ENCODE measurements around the gene DGUOK. TPM values are rescaled to one million over a fixed set of nuclear protein-coding genes. Genes with fewer than 3 reads are reported as not detected.
"Not testable (repeated sequence)": the region's sequence is repeated elsewhere in the genome, so short reads cannot be mapped to it uniquely, and the experiment has no call there.

The DGUOK gene
- total RNA-seq, 1 donor from 2014 or later, result 79.7 TPM

DNA sequence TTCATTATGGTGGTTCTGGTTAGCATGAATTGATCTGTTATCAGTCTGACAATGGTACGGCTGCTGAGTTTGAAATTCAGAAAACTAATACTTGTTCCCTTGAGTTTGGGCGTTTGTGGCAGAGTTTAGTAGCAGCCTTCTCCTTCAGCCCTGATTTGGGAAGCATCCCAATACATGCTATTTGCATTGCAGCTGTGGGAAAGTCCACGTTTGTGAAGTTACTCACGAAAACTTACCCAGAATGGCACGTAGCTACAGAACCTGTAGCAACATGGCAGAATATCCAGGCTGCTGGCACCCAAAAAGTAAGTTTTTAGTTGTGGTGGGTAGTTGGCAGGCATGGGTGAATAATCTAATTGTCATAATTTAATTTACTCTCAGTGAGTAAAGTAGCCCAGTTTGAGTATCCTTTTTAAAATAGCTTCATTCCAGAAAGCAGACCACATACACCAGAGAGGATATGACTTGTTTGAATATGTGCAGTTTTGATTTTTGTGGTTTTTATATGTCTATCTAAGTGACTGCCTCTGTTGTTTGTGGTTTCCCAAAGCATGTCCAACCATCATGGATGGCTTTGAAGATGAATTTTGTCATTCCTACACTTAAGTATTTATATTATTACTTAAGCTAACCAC lies 12.2 kb downstream of the DGUOK start:
- peak overlapping the region in 1 of 2 donors; percentile 2 for H3K27ac ChIP-seq
- TF ChIP-seq, protein P1, sequence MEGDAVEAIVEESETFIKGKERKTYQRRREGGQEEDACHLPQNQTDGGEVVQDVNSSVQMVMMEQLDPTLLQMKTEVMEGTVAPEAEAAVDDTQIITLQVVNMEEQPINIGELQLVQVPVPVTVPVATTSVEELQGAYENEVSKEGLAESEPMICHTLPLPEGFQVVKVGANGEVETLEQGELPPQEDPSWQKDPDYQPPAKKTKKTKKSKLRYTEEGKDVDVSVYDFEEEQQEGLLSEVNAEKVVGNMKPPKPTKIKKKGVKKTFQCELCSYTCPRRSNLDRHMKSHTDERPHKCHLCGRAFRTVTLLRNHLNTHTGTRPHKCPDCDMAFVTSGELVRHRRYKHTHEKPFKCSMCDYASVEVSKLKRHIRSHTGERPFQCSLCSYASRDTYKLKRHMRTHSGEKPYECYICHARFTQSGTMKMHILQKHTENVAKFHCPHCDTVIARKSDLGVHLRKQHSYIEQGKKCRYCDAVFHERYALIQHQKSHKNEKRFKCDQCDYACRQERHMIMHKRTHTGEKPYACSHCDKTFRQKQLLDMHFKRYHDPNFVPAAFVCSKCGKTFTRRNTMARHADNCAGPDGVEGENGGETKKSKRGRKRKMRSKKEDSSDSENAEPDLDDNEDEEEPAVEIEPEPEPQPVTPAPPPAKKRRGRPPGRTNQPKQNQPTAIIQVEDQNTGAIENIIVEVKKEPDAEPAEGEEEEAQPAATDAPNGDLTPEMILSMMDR (IDR thresholded peaks at IDR 0.05), result no peak
- H3K9me3 ChIP-seq, result no peaks in the 10 kb centered on the region
- H3K4me1 ChIP-seq, result peaks cover 0 to 3% of the 10 kb centered on the region in 2 donors
- no peaks in the 10 kb centered on the region for H3K27me3 ChIP-seq
- H3K4me3 ChIP-seq, result no peak overlapping the region
- peaks cover 9 to 18% of the 10 kb centered on the region in 2 donors for H3K36me3 ChIP-seq
- intact Hi-C loops (cut with DNase I), result no loop called here
- DNase-seq (ENCODE audit: low spot score in 2 of 2), result no peak

DNA sequence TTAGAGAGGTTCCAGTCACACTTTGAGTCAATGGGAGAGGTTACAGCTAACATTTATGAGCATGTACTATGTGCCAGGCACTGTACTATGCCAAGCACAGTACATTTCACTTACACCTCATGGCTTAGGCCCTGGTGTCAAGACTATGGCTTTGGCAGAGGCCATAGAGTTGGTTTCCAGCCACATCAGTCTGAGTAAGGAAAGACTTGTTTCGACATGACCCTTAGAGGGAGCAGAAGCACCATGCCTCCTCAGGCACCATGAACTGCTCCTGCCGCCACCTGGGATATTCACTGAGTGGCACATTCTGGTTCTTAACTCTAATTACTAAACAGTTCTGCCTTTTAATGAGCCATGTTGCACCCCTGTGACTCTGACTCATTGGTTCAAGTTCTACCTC lies 12.7 kb downstream of the DGUOK start:
- intact Hi-C loops (cut with DNase I), result no loop called here
- peak overlapping the region in 1 of 2 donors; percentile 2 for H3K27ac ChIP-seq
- H3K4me3 ChIP-seq, result no peak overlapping the region
- no peaks in the 10 kb centered on the region for H3K27me3 ChIP-seq
- DNase-seq (ENCODE audit: low spot score in 2 of 2), result no peak
- TF ChIP-seq, protein P1 (IDR thresholded peaks at IDR 0.05), result no peak
- no peaks in the 10 kb centered on the region for H3K9me3 ChIP-seq
- H3K4me1 ChIP-seq, result peaks cover 0 to 3% of the 10 kb centered on the region in 2 donors
- H3K36me3 ChIP-seq, result peaks cover 13 to 23% of the 10 kb centered on the region in 2 donors

GRCh38 chr2:73940066-73940465 lies 13.4 kb downstream of the DGUOK start:
- H3K27ac ChIP-seq; H3K9me3 ChIP-seq; H3K4me1 ChIP-seq; DNase-seq (ENCODE audit: low spot score in 2 of 2); intact Hi-C loops (cut with DNase I); H3K4me3 ChIP-seq; H3K27me3 ChIP-seq: not testable (repeated sequence)
- peaks cover 11 to 28% of the 10 kb centered on the region in 2 donors for H3K36me3 ChIP-seq

- TF ChIP-seq, protein P1 (IDR thresholded peaks at IDR 0.05), result no peak
- intact Hi-C loops (cut with DNase I), result no loop called here
- peaks cover 24 to 42% of the 10 kb centered on the region in 2 donors for H3K36me3 ChIP-seq
- H3K4me1 ChIP-seq, result no peaks in the 10 kb centered on the region
- no peaks in the 10 kb centered on the region for H3K9me3 ChIP-seq
- no peak overlapping the region for H3K4me3 ChIP-seq
- H3K27ac ChIP-seq, result no peak overlapping the region
- H3K27me3 ChIP-seq, result no peaks in the 10 kb centered on the region
- no peak for DNase-seq (ENCODE audit: low spot score in 2 of 2)
Observed at GRCh38 chr2:73942664-73943063, 16.0 kb downstream of the DGUOK start.

DNA sequence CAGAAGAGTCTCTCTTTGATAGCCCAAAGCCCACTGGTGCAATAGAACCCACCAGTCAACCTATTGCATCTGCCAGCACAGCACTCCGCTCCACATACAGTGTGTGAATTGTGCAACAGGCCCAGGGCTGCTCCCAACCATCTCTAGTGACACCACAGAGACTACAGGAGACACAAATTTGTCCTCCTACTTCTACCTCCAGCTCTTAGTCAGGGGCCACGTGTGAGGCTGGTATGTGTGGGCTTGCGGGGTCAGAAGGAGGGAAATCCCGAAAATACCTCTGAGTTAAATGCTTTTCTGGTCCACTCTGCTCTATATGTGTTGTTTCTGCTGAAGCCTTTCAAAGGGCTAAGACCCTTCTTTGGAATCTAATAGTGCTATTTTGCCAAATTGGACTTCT lies 18.0 kb downstream of the DGUOK start:
- DNase-seq (ENCODE audit: low spot score in 2 of 2), result no peak
- Histone ChIP-seq H3K27ac (no peak overlapping the region), H3K36me3 (peaks cover 29 to 62% of the 10 kb centered on the region in 2 donors), H3K27me3 (no peaks in the 10 kb centered on the region), H3K4me1 (no peaks in the 10 kb centered on the region), H3K4me3 (no peak overlapping the region), H3K9me3 (no peaks in the 10 kb centered on the region)
- TF ChIP-seq, protein P1 (IDR thresholded peaks at IDR 0.05), result no peak
- intact Hi-C loops (cut with DNase I), result no loop called here

DNA sequence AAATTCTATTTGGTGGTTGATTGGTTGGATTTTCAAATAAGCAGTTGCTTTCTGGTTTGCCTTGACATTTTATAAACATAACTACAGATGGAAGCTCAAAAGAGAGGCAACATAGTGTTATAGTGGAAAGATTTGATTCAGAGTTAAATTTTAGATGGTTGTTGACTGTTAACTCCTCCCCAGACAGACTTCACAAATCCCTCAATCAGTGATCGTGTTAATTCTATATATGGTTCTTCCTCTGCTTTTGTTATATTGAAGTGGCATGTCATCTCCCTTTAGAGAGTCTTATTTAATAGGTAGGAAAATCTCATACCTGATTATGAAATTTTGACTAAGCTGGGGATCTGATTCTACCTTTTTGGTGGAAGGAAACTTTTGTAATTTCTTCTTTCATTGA lies 19.5 kb downstream of the DGUOK start:
- Histone ChIP-seq H3K27me3 (no peaks in the 10 kb centered on the region), H3K4me1 (no peaks in the 10 kb centered on the region), H3K9me3 (no peaks in the 10 kb centered on the region), H3K36me3 (peaks cover 37 to 76% of the 10 kb centered on the region in 2 donors), H3K27ac (no peak overlapping the region), H3K4me3 (no peak overlapping the region)
- TF ChIP-seq, protein P1 (IDR thresholded peaks at IDR 0.05), result no peak
- intact Hi-C loops (cut with DNase I), result no loop called here
- no peak for DNase-seq (ENCODE audit: low spot score in 2 of 2)
